GM23338 (cell line): Measurements from ENCODE around the gene UMODL1. TPM values are rescaled to one million over a fixed set of nuclear protein-coding genes. Genes with fewer than 3 reads are reported as not detected.
A peak's percentile ranks its signal among the peaks of the same experiment; 100 is the strongest.

Experiments
- ATAC-seq: fragments of 200-7000 bp; cut with Tn5 transposase; 3 replicates; pipeline ENCODE4 v1.9.1; 2020
- DNase-seq: peaks from one replicate; pipeline ENCODE4 v3.0.0-alpha.2; 2015; ENCODE audit warnings: low spot score
- H2AFZ ChIP-seq: fragments of 200-600 bp; sonication (generic); 2 replicates; pipeline ENCODE4 v1.8.0; 2016; ENCODE audit warnings: antibody characterized with exemption, mild to moderate bottlenecking, moderate library complexity
- H3F3A ChIP-seq: fragments of 200-600 bp; sonication (generic); replicated peaks from 2 replicates; pipeline ENCODE4 v1.8.0; 2017; ENCODE audit warnings: antibody characterized with exemption, mixed run types, low read depth
- H3K27ac ChIP-seq: fragments of 200-600 bp; sonication (generic); 2 replicates; pipeline ENCODE4 v1.6.1; 2016; ENCODE audit warnings: low read depth
- H3K27me3 ChIP-seq: fragments of 200-600 bp; sonication (generic); 2 replicates; pipeline ENCODE4 v1.8.0; 2016; ENCODE audit warnings: mild to moderate bottlenecking, mixed run types, moderate library complexity; ENCODE audit not compliant: insufficient read depth
- H3K36me3 ChIP-seq: fragments of 200-600 bp; sonication (generic); 2 replicates; pipeline ENCODE4 v1.8.0; 2016; ENCODE audit warnings: mild to moderate bottlenecking; ENCODE audit not compliant: insufficient read depth
- H3K4me1 ChIP-seq: fragments of 200-600 bp; sonication (generic); 2 replicates; pipeline ENCODE4 v1.8.0; 2016; ENCODE audit warnings: mild to moderate bottlenecking, moderate library complexity; ENCODE audit not compliant: insufficient read depth
- H3K4me2 ChIP-seq: fragments of 200-600 bp; sonication (generic); 2 replicates; pipeline ENCODE4 v1.7.1; 2017; ENCODE audit warnings: mixed run types
- H3K4me3 ChIP-seq: fragments of 200-600 bp; sonication (generic); 2 replicates; pipeline ENCODE4 v1.6.1; 2016; ENCODE audit warnings: mixed run types
- H3K79me2 ChIP-seq: fragments of 200-600 bp; sonication (generic); replicated peaks from 2 replicates; pipeline ENCODE4 v1.8.0; 2017; ENCODE audit warnings: mild to moderate bottlenecking; ENCODE audit not compliant: insufficient read depth
- H3K9me2 ChIP-seq: fragments of 200-600 bp; sonication (generic); 2 replicates; pipeline ENCODE4 v1.8.0; 2017; ENCODE audit not compliant: insufficient read depth
- H4K20me1 ChIP-seq: fragments of 200-600 bp; sonication (generic); replicated peaks from 2 replicates; pipeline ENCODE4 v1.8.0; 2017; ENCODE audit warnings: mild to moderate bottlenecking; ENCODE audit not compliant: insufficient read depth
- H3K27ac Mint-ChIP-seq: 2 replicates; pipeline ENCODE4 v1.8.0; 2020; ENCODE audit warnings: inconsistent platforms, mild to moderate bottlenecking, moderate library complexity, mixed read lengths
- H3K27me3 Mint-ChIP-seq: 3 replicates; pipeline ENCODE4 v1.8.0; 2022; ENCODE audit warnings: low read depth, mild to moderate bottlenecking, moderate library complexity, mixed read lengths, inconsistent platforms; ENCODE audit not compliant: insufficient read depth, poor library complexity
- H3K36me3 Mint-ChIP-seq: 3 replicates; pipeline ENCODE4 v1.8.0; 2021; ENCODE audit warnings: low read depth, mild to moderate bottlenecking, inconsistent platforms, moderate library complexity, mixed read lengths
- H3K4me1 Mint-ChIP-seq: 3 replicates; pipeline ENCODE4 v1.8.0; 2020; ENCODE audit warnings: mild to moderate bottlenecking, inconsistent platforms, mixed read lengths
- H3K4me3 Mint-ChIP-seq: 3 replicates; pipeline ENCODE4 v1.8.0; 2021; ENCODE audit warnings: moderate library complexity, mild to moderate bottlenecking, inconsistent platforms, mixed read lengths
- H3K9me3 Mint-ChIP-seq: 3 replicates; pipeline ENCODE4 v1.8.0; 2020; ENCODE audit warnings: moderate library complexity, mild to moderate bottlenecking, inconsistent platforms, mixed read lengths
- CREB1 ChIP-seq: fragments of 250-450 bp; sonication (Bioruptor Pico); IDR thresholded peaks from 2 replicates; pipeline ENCODE4 v1.5.0; 2020; ENCODE audit warnings: low read depth, mild to moderate bottlenecking, moderate library complexity
- CTCF ChIP-seq, 2 experiments: fragments of 200-600 bp in 1 of 2; sonication (generic) in 1 of 2; conservative IDR thresholded peaks; 2 replicates each; pipeline versions ENCODE4 v1.5.1 to v1.6.1; 2016 to 2017; ENCODE audit warnings: antibody characterized with exemption in 2 of 2, low read depth in 2 of 2, mild to moderate bottlenecking in 2 of 2, moderate library complexity in 1 of 2
- ETS1 ChIP-seq: IDR thresholded peaks from 2 replicates; pipeline ENCODE4 v1.6.1; 2016; ENCODE audit warnings: antibody characterized with exemption
- EZH2 ChIP-seq: fragments of 200-600 bp; sonication (generic); IDR thresholded peaks from one replicate; pipeline ENCODE4 v1.8.0; 2017; ENCODE audit warnings: antibody characterized with exemption, mild to moderate bottlenecking, low read depth; ENCODE audit not compliant: unreplicated experiment
- EZH2phosphoT487 ChIP-seq: fragments of 200-600 bp; sonication (generic); IDR thresholded peaks from one replicate; pipeline ENCODE4 v1.8.1; 2018; ENCODE audit warnings: antibody characterized with exemption; ENCODE audit not compliant: unreplicated experiment
- JUNB ChIP-seq: IDR thresholded peaks from one replicate; pipeline ENCODE4 v1.6.1; 2016; ENCODE audit warnings: antibody characterized with exemption; ENCODE audit not compliant: unreplicated experiment
- NANOG ChIP-seq: IDR thresholded peaks from 2 replicates; pipeline ENCODE4 v1.6.1; 2016; ENCODE audit warnings: antibody characterized with exemption, borderline replicate concordance
- POLR2AphosphoS5 ChIP-seq: IDR thresholded peaks from 2 replicates; pipeline ENCODE4 v1.6.1; 2016; ENCODE audit warnings: antibody characterized with exemption, low read depth
- REST ChIP-seq: IDR thresholded peaks from one replicate; pipeline ENCODE4 v1.6.1; 2018; ENCODE audit warnings: antibody characterized with exemption; ENCODE audit not compliant: unreplicated experiment
- STAT1 ChIP-seq: IDR thresholded peaks from one replicate; pipeline ENCODE4 v1.6.1; 2016; ENCODE audit warnings: antibody characterized with exemption; ENCODE audit not compliant: unreplicated experiment
- ZNF114 ChIP-seq: fragments of 250-450 bp; sonication (Bioruptor Pico); IDR thresholded peaks from 2 replicates; pipeline ENCODE4 v1.5.0; 2020; ENCODE audit warnings: mild to moderate bottlenecking, moderate library complexity
- ZNF331 ChIP-seq: fragments of 250-450 bp; sonication (Bioruptor Pico); IDR thresholded peaks from 2 replicates; pipeline ENCODE4 v1.5.0; 2020; ENCODE audit warnings: low read depth, mild to moderate bottlenecking, moderate library complexity
- ZNF462 ChIP-seq: fragments of 250-450 bp; sonication (Bioruptor Pico); IDR thresholded peaks from 2 replicates; pipeline ENCODE4 v1.5.0; 2020; ENCODE audit warnings: mild to moderate bottlenecking, moderate library complexity
- polyA plus RNA-seq: library from polyadenylated mRNA; unstranded; fragments of >200 nt; fragmentation: Nextera tagmentation; extraction: Ambion mirVana; gene quantifications from 2 replicates; pipeline ENCODE4 v1.2.1, GENCODE V29; 2016
- total RNA-seq: library from RNA; depleted of rRNA; stranded (reverse); fragments of >200 nt; shearing (Covaris generic); gene quantifications from 2 replicates; pipeline ENCODE4 v1.2.3, GENCODE V29; 2014

The UMODL1 gene
- total and polyA plus RNA-seq, 2 experiments from 2014 or later: not detected

- peaks cover 5% of the 10 kb centered on the region for H3K4me1 ChIP-seq
- Mint-ChIP-seq H3K27ac (peak overlapping the region; percentile 12), H3K36me3 (no peaks in the 10 kb centered on the region), H3K9me3 (no peaks in the 10 kb centered on the region), H3K4me1 (peaks cover 8% of the 10 kb centered on the region), H3K27me3 (peaks cover 15% of the 10 kb centered on the region), H3K4me3 (no peak overlapping the region)
- H4K20me1 ChIP-seq: no peaks in the 10 kb centered on the region
- H3K4me3 ChIP-seq: no peak overlapping the region
- H3K79me2 ChIP-seq: no peaks in the 10 kb centered on the region
- H3K27ac ChIP-seq: no peak overlapping the region
- peak overlapping the region; percentile 83 for H2AFZ ChIP-seq
- no peaks in the 10 kb centered on the region for H3F3A ChIP-seq
- H3K36me3 ChIP-seq: no peaks in the 10 kb centered on the region
- H3K4me2 ChIP-seq: 0 out of 2 replicates have a peak overlapping the region, but pooled peaks have one; percentile 38
- TF ChIP-seq CREB1 (CRISPR knock-in tag) (no peak), STAT1 (no peak), EZH2 (no peak), EZH2phosphoT487 (no peak), POLR2AphosphoS5 (no peak), ZNF114 (CRISPR knock-in tag) (no peak), CTCF (conservative IDR thresholded peaks at IDR 0.05; ENCODE audit: low read depth in 2 of 2) (no peak), ZNF331 (no peak), NANOG (no peak), JUNB (no peak), REST (no peak), ZNF462 (CRISPR knock-in tag) (no peak), ETS1 (no peak)
- no peaks in the 10 kb centered on the region for H3K27me3 ChIP-seq
- no peak for ATAC-seq
- no peak for DNase-seq
- H3K9me2 ChIP-seq: no peaks in the 10 kb centered on the region
These were observed 90.4 kb downstream of the UMODL1 start for GRCh38 chr21:42161401-42161955.
